Measurements from ENCODE around the gene CFAP92. TPM values are rescaled to one million over a fixed set of nuclear protein-coding genes. Genes with fewer than 3 reads are reported as not detected.

The CFAP92 gene
- polyA plus RNA-seq, 3 donors = 0.95 to 1.9 (median 1.6) TPM

DNA sequence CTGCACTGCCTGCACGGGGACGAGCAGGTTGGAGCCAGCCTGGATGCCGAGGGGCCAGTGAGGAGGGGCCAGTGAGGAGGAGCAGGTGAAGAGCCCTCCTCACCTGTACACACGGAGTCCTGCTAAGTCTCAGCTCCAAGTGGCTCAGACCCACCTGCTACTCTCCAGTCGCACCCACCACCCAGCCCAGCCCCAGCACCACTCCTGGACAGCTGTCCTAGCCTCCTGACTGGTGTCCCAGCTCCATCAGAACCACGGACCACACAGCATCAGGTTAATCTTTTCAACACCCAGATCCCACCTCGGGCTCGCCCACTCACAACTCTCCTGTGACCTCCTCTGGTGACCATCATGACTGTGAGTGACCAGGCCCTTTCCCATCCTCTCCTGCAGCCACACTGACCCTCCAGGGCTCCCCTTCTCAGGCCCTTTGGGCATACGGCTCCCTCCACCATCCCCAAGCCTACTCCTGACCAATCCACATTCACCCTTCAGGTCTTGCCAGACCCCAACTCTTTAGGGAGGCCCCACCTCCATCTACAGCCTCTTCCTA is 21.0 kb upstream of the CFAP92 start:
- no peak for DNase-seq (ENCODE audit: extremely low read depth in 1 of 11, low read depth in 9 of 11, low spot score in 4 of 11)

- DNase-seq (ENCODE audit: extremely low read depth in 1 of 11, low read depth in 9 of 11, low spot score in 4 of 11) = no peak
These were observed 20.3 kb upstream of the CFAP92 start for GRCh38 chr3:129014148-129014547.

DNA sequence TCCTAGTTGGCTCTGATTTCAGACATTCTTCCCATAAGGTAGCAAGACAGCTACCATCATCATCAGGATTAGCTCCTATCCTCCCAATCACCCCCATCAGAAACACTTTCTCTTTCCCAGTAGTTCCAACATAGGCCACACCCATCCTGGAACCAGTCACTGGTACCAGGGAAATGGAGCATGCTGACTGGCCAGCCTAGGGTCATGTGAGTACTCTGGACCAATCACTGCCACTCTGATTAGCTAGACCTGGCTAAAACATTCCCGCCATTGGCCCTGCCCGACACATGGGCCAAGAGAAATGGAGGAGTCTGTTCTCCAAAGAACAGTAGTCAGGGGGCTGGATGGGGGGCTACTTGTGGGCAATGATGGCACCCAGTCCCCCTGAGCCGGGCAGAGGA is 19.6 kb upstream of the CFAP92 start:
- DNase-seq (ENCODE audit: extremely low read depth in 1 of 11, low read depth in 9 of 11, low spot score in 4 of 11) = no peak

GRCh38 chr3:129010310-129010956 is 16.6 kb upstream of the CFAP92 start:
- no peak for DNase-seq (ENCODE audit: extremely low read depth in 1 of 11, low read depth in 9 of 11, low spot score in 4 of 11)

DNA sequence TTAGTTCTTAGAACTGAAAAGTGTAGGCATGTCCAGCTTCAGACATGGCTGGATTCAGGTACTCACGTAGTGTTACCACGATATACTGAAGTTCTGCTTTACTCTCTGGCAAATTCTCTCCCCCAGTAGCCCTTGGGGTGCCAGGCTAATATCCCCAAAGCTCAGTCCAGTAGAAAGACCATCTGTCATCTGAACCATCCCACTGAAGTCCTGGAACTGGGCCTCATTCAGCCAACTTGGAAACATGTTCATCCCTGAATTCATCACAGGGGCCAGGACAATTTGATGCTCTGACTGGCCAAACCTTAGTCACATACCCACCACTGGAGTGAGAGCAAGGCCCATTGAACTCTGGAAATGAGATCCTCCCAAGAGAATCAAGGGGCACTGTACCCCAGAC is 15.4 kb upstream of the CFAP92 start:
- no peak for DNase-seq (ENCODE audit: extremely low read depth in 1 of 11, low read depth in 9 of 11, low spot score in 4 of 11)

GRCh38 chr3:129007792-129008191 is 13.9 kb upstream of the CFAP92 start:
- no peak for DNase-seq (ENCODE audit: extremely low read depth in 1 of 11, low read depth in 9 of 11, low spot score in 4 of 11)

DNA sequence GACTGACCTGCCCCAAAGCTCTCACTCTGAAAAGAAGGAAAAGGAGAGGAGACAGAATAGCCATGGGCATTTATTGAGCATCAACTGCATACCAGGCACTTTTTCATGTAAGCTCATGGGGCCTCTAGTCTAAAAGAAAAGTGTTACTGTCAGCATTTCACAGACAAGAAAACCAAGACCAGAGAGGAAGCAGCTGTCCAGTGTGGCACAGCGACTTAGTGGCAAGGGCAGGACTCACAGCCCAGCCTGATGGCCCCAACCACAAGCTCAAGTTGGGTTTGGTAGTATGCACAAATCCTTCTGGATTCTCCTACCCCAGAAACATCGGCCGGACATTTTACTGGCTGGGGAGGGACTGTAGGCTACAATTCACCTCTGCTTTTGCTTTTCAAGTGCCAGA is 13.0 kb upstream of the CFAP92 start:
- no peak for DNase-seq (ENCODE audit: extremely low read depth in 1 of 11, low read depth in 9 of 11, low spot score in 4 of 11)

DNA sequence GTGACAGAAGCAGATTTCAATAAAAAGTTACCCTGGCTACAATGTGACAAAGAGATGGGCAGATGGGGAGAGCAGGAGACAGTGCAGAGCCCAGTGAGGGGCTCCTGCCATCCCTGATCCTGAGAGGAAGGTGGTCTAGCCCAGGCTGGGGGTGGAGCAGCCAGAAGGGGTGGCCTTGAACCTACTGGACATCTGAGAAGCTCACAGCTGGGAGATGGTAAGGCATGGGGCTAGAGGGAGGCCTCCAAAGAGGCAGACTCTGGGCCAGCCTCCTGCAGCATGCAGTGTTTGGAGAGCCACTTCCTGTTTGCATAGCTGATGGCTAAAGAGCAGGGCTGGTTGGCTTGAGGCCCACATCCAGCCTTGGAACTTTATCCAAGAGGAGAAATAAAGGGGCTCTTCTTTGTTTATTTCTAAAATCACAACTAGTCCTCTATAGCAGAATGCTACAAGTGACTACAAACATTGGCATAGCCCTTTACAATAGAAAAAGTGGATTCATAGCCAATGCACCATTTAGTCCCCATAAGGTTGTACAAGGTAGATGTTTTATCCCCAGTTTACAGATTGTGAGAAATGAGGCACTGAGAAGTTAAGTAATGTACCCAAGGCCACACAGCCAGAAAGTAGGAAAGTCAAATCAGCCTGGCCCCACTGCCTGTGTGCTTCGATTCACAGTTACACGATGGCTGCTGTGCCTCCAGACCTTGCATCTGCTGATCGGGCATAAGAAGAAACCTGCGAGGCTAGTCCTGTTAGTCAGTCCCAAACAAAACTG is 11.8 kb upstream of the CFAP92 start:
- DNase-seq (ENCODE audit: extremely low read depth in 1 of 11, low read depth in 9 of 11, low spot score in 4 of 11) = no peak

- DNase-seq (ENCODE audit: extremely low read depth in 1 of 11, low read depth in 9 of 11, low spot score in 4 of 11) = no peak
These were observed 10.9 kb upstream of the CFAP92 start for GRCh38 chr3:129004639-129005295.

DNA sequence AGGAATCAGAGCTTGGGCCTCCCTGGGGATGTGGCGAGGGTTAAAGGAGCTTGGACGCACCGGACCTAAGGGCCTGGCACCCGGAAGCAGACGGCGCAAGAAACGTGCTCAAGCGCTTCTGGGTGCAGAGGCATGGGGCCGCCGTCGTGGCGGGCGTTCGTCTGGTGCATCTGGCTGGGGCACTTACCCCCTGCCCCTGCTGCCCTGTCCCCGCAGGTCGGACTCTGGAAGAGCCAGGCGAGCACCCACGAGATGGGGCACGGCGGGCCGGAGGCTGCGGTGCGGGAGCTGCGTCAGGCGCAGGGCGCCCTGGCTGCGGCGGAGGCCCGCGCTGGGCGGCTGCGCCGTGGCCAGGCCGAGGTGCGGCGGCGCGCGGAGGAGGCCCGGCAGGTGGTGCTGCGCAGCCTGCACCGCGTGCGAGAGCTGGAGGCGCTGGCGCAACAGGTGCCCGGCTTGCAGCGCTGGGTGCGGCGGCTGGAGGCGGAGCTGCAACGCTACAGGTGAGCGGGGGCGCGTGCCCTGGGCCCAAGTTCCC is 9.8 kb upstream of the CFAP92 start:
- no peak for DNase-seq (ENCODE audit: extremely low read depth in 1 of 11, low read depth in 9 of 11, low spot score in 4 of 11)

GRCh38 chr3:129002573-129003569 is 9.0 kb upstream of the CFAP92 start:
- no peak for DNase-seq (ENCODE audit: extremely low read depth in 1 of 11, low read depth in 9 of 11, low spot score in 4 of 11)

DNA sequence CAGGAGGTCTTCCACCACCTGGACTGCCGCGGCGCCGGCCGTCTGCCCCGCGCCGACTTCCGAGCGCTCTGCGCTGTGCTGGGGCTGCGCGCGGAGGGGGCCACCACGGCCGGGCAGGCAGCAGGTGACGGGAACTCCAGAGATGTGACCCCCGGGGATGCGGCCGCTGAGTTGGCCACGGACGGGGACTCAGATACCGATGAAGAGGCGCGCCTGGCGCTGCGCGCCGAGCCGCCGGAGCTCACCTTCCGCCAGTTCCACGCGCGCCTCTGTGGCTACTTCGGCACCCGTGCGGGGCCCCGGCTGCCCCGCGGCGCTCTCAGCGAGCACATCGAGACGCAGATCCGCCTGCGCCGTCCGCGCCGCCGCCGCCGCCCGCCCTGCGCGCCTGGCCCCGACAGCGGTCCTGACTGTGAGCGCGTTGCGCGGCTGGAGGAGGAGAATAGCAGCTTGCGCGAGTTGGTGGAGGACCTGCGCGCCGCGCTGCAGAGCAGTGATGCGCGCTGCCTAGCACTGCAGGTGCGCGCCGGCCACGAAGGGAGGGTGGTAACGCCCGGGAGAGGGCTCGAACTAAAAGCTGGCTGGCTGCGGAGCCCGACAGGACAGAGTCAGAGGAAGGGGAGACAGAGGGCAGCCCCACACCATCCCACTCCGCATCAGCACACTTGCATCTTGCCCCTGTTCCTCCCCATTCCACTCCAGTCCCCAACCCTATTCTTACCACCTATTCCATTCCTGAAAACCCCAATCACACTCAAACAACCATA is 8.1 kb upstream of the CFAP92 start:
- DNase-seq (ENCODE audit: extremely low read depth in 1 of 11, low read depth in 9 of 11, low spot score in 4 of 11) = no peak

- peak in 1 of 11 donors; percentile 58 for DNase-seq (ENCODE audit: extremely low read depth in 1 of 11, low read depth in 9 of 11, low spot score in 4 of 11)
These were observed 7.4 kb upstream of the CFAP92 start, which contains the start of gene EFCC1 for GRCh38 chr3:129001101-129001805. EFCC1 (plus strand) TSS chr3:129001304; CDS start chr3:129001629, 325 bp downstream.

GRCh38 chr3:129000742-129001100 is 6.8 kb upstream of the CFAP92 start:
- DNase-seq (ENCODE audit: extremely low read depth in 1 of 11, low read depth in 9 of 11, low spot score in 4 of 11) = no peak

- no peak for DNase-seq (ENCODE audit: extremely low read depth in 1 of 11, low read depth in 9 of 11, low spot score in 4 of 11)
These were observed 5.2 kb upstream of the CFAP92 start for GRCh38 chr3:128999102-128999501.

DNA sequence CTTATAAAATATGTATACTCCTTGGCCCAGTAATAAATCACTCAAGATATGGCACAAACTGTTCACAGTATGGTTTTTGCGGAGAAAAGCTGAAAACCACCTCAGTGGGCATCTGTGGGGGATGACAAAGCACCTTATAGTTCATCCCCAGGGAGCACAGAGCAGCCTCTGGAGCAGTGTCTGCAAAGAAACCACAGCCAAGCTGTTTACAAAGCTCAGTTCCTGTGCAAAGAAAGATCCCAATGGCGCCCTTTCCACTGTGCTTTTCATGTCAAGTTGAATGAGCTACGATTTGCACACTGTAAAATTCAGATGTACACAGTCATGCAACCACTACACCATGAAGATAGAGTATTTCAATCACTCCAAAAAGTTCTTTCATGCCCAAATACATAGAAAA is 4.7 kb upstream of the CFAP92 start:
- no peak for DNase-seq (ENCODE audit: extremely low read depth in 1 of 11, low read depth in 9 of 11, low spot score in 4 of 11)

- DNase-seq (ENCODE audit: extremely low read depth in 1 of 11, low read depth in 9 of 11, low spot score in 4 of 11) = no peak
These were observed 3.7 kb upstream of the CFAP92 start for GRCh38 chr3:128997486-128998133.
